PC-3 (cell line): ENCODE data around the gene ATF7. TPM values are rescaled to one million over a fixed set of nuclear protein-coding genes. Genes with fewer than 3 reads are reported as not detected.

Experiments used
- ATAC-seq: fragments of 200-7000 bp; cut with Tn5 transposase; 2 replicates; pipeline ENCODE4 v1.9.1; 2020; ENCODE audit warnings: mild to moderate bottlenecking, moderate library complexity
- BruUV-seq: library from RNA; stranded (reverse); fragments of 400-500 nt; replicated peaks from 2 replicates; lab custom pipeline; 2021; lab: Mats Ljungman, UMichigan
- CTCF ChIA-PET: fragments of 300-600 bp; sonication (Branson Sonifier 250); formaldehyde crosslinking; loops from one replicate; lab custom pipeline; 2022; ENCODE audit warnings: antibody characterized with exemption; lab: Charles Lee
- POLR2A ChIA-PET: fragments of 300-600 bp; sonication (Branson Sonifier 250); formaldehyde crosslinking; loops from one replicate; lab custom pipeline; 2022; ENCODE audit warnings: antibody characterized with exemption; ENCODE audit not compliant: unreplicated experiment; lab: Charles Lee
- DNase-seq: peaks from one replicate; pipeline ENCODE4 v3.0.0-alpha.2; 2015
- H2AFZ ChIP-seq: fragments of 300-600 bp; sonication (generic); 2 replicates; pipeline ENCODE4 v1.6.0; 2016; ENCODE audit warnings: antibody characterized with exemption, low read length
- H3F3A ChIP-seq: fragments of 300-600 bp; sonication (generic); one replicate; pipeline ENCODE4 v1.6.0; 2017; ENCODE audit warnings: antibody characterized with exemption, low read length, control low read depth, mild to moderate bottlenecking; ENCODE audit not compliant: unreplicated experiment
- H3K27ac ChIP-seq: fragments of 300-600 bp; sonication (generic); 2 replicates; pipeline ENCODE4 v1.5.1; 2016; ENCODE audit warnings: mild to moderate bottlenecking, low read length
- H3K27me3 ChIP-seq: fragments of 300-600 bp; sonication (generic); 2 replicates; pipeline ENCODE4 v1.6.1; 2016; ENCODE audit warnings: low read length, mixed read lengths
- H3K36me3 ChIP-seq: fragments of 300-600 bp; sonication (generic); 2 replicates; pipeline ENCODE4 v1.6.1; 2016; ENCODE audit warnings: low read depth, mixed run types, low read length, mixed read lengths
- H3K4me1 ChIP-seq: fragments of 300-600 bp; sonication (generic); 2 replicates; pipeline ENCODE4 v1.5.1; 2016; ENCODE audit warnings: low read length; ENCODE audit not compliant: insufficient read depth
- H3K4me2 ChIP-seq: fragments of 300-600 bp; sonication (generic); 2 replicates; pipeline ENCODE4 v1.6.0; 2016; ENCODE audit warnings: low read length
- H3K4me3 ChIP-seq: fragments of 300-600 bp; sonication (generic); 2 replicates; pipeline ENCODE4 v1.5.1; 2016; ENCODE audit warnings: mild to moderate bottlenecking, low read length, mixed read lengths
- H3K79me2 ChIP-seq: fragments of 300-600 bp; sonication (generic); 2 replicates; pipeline ENCODE4 v1.6.1; 2017; ENCODE audit warnings: low read length, mixed read lengths
- H3K9ac ChIP-seq: fragments of 300-600 bp; sonication (generic); 2 replicates; pipeline ENCODE4 v1.6.0; 2016; ENCODE audit warnings: mild to moderate bottlenecking, low read length
- H3K9me2 ChIP-seq: fragments of 300-600 bp; sonication (generic); replicated peaks from 2 replicates; pipeline ENCODE4 v1.6.1; 2016; ENCODE audit warnings: mixed run types, low read length, mixed read lengths
- H3K9me3 ChIP-seq: fragments of 300-600 bp; sonication (generic); 2 replicates; pipeline ENCODE4 v1.6.1; 2016; ENCODE audit warnings: low read length, mixed read lengths
- H4K20me1 ChIP-seq: fragments of 300-600 bp; sonication (generic); 2 replicates; pipeline ENCODE4 v1.6.1; 2016; ENCODE audit warnings: low read length, mixed read lengths
- CTCF ChIP-seq: fragments of 300-600 bp; sonication (generic); conservative IDR thresholded peaks from 2 replicates; pipeline ENCODE4 v1.5.1; 2017; ENCODE audit warnings: antibody characterized with exemption, low read depth, mild to moderate bottlenecking, low read length
- EZH2 ChIP-seq: fragments of 300-600 bp; sonication (generic); IDR thresholded peaks from one replicate; pipeline ENCODE4 v1.6.1; 2017; ENCODE audit warnings: antibody characterized with exemption, mild to moderate bottlenecking, low read length; ENCODE audit not compliant: unreplicated experiment
- EZH2phosphoT487 ChIP-seq: fragments of 300-600 bp; sonication (generic); IDR thresholded peaks from 2 replicates; pipeline ENCODE4 v1.6.1; 2018; ENCODE audit warnings: mild to moderate bottlenecking, antibody characterized with exemption, low read length, borderline replicate concordance
- intact Hi-C: fragments of 100-400 bp; cut with micrococcal nuclease; formaldehyde crosslinking; loops from 2 replicates; pipeline ENCODE4 v1.9.0; 2023
- total RNA-seq: library from RNA; depleted of rRNA; stranded (reverse); fragments of >200 nt; gene quantifications from 2 replicates; pipeline ENCODE4 v1.2.3, GENCODE V29; 2014

The ATF7 gene
- total RNA-seq, 1 experiment from 2014 or later = 7.9 TPM

- BruUV-seq = no TSS peak
- Histone ChIP-seq H3K9me3 (no peaks in the 10 kb centered on the region), H2AFZ (peak overlapping the region; percentile 43; the same call in 1 of the 2 replicates), H3K27me3 (no peaks in the 10 kb centered on the region), H3K4me3 (no peak overlapping the region; the same call in 1 of the 2 replicates), H3K9me2 (no peaks in the 10 kb centered on the region), H3K36me3 (peaks cover 8% of the 10 kb centered on the region; the same call in 1 of the 2 replicates), H3K27ac (no peak overlapping the region), H3K4me1 (peaks cover 8% of the 10 kb centered on the region; the same call in 1 of the 2 replicates), H4K20me1 (no peaks in the 10 kb centered on the region), H3F3A (no peaks in the 10 kb centered on the region), H3K9ac (peak overlapping the region; percentile 0; the same call in 1 of the 2 replicates), H3K79me2 (peaks cover 63% of the 10 kb centered on the region), H3K4me2 (peak overlapping the region; percentile 80; the same call in 1 of the 2 replicates)
- ATAC-seq (no peak), DNase-seq (no peak)
- intact Hi-C loops = no loop called here
- TF ChIP-seq EZH2 (no peak), CTCF (no peak), EZH2phosphoT487 (no peak)
- POLR2A ChIA-PET = interaction anchor here (0.7 kb wide), 1 partner anchor 16 kb away, joined by 5 read pairs; no protein-coding TSS in a partner anchor
- CTCF ChIA-PET = no interaction called here
These were observed 8.5 kb downstream of the ATF7 start for GRCh38 chr12:53617700-53618099.

GRCh38 chr12:53616950-53617349, 9.2 kb downstream of the ATF7 start:
- TF ChIP-seq EZH2phosphoT487 = no peak
- TF ChIP-seq EZH2 = no peak
- no peak for TF ChIP-seq CTCF
- H3K79me2 ChIP-seq = peaks cover 58% of the 10 kb centered on the region
- H3K9me3 ChIP-seq = no peaks in the 10 kb centered on the region
- H3K9ac ChIP-seq = no peak overlapping the region
- CTCF ChIA-PET = no interaction called here
- no TSS peak for BruUV-seq
- H4K20me1 ChIP-seq = no peaks in the 10 kb centered on the region
- H3K4me2 ChIP-seq = no peak overlapping the region
- H3K27me3 ChIP-seq = no peaks in the 10 kb centered on the region
- no peak overlapping the region for H2AFZ ChIP-seq
- peaks cover 8% of the 10 kb centered on the region; the same call in 1 of the 2 replicates for H3K36me3 ChIP-seq
- H3K27ac ChIP-seq = no peak overlapping the region
- no peak for ATAC-seq
- no peaks in the 10 kb centered on the region for H3F3A ChIP-seq
- no peak overlapping the region for H3K4me3 ChIP-seq
- intact Hi-C loops = no loop called here
- no peak for DNase-seq
- peaks cover 8% of the 10 kb centered on the region; the same call in 1 of the 2 replicates for H3K4me1 ChIP-seq
- POLR2A ChIA-PET = interaction anchor here (0.7 kb wide), 1 partner anchor 16 kb away, joined by 5 read pairs; no protein-coding TSS in a partner anchor
- H3K9me2 ChIP-seq = no peaks in the 10 kb centered on the region

- Histone ChIP-seq H3F3A (no peaks in the 10 kb centered on the region), H3K9me2 (no peaks in the 10 kb centered on the region), H3K4me1 (peaks cover 7% of the 10 kb centered on the region; the same call in 1 of the 2 replicates), H3K4me3 (no peak overlapping the region), H3K79me2 (peaks cover 36% of the 10 kb centered on the region), H2AFZ (no peak overlapping the region), H3K36me3 (0 out of 2 replicates have a peak, but pooled peaks cover 5% of the 10 kb centered on the region), H3K27ac (no peak overlapping the region), H3K27me3 (no peaks in the 10 kb centered on the region), H3K9ac (no peak overlapping the region), H3K9me3 (no peaks in the 10 kb centered on the region), H3K4me2 (no peak overlapping the region), H4K20me1 (no peaks in the 10 kb centered on the region)
- intact Hi-C loops = no loop called here
- no peak for TF ChIP-seq EZH2phosphoT487
- TF ChIP-seq CTCF = no peak
- TF ChIP-seq EZH2 = no peak
- BruUV-seq = no TSS peak
- DNase-seq (no peak), ATAC-seq (no peak)
- POLR2A ChIA-PET = no interaction called here
- CTCF ChIA-PET = no interaction called here
These were observed 12.4 kb downstream of the ATF7 start for GRCh38 chr12:53613821-53614220.
